Ishikawa (cell line): ENCODE measurements around the gene PHKA2.

Source experiments
- CREB1 ChIP-seq: IDR thresholded peaks from 2 replicates; pipeline ENCODE4 v1.6.1; 2012; ENCODE audit warnings: low read depth
- EGR1 ChIP-seq: IDR thresholded peaks from 2 replicates; pipeline ENCODE4 v1.6.1; 2012
- EP300 ChIP-seq: IDR thresholded peaks from 2 replicates; pipeline ENCODE4 v1.6.1; 2012; ENCODE audit warnings: borderline replicate concordance
- FOXM1 ChIP-seq: IDR thresholded peaks from 2 replicates; pipeline ENCODE4 v1.6.1; 2012; ENCODE audit warnings: low read depth, borderline replicate concordance
- MAX ChIP-seq: IDR thresholded peaks from 2 replicates; pipeline ENCODE4 v1.6.1; 2012
- NFIC ChIP-seq: IDR thresholded peaks from 2 replicates; pipeline ENCODE4 v1.6.1; 2012
- RAD21 ChIP-seq: IDR thresholded peaks from 2 replicates; pipeline ENCODE4 v1.6.1; 2012; ENCODE audit warnings: low read depth
- TAF1 ChIP-seq: IDR thresholded peaks from 2 replicates; pipeline ENCODE4 v1.6.1; 2012; ENCODE audit warnings: low read depth, mild to moderate bottlenecking
- TEAD4 ChIP-seq: IDR thresholded peaks from 2 replicates; pipeline ENCODE4 v1.6.1; 2012
- USF1 ChIP-seq: IDR thresholded peaks from 2 replicates; pipeline ENCODE4 v1.6.1; 2012
- ZBTB7A ChIP-seq: IDR thresholded peaks from 2 replicates; pipeline ENCODE4 v1.6.1; 2012; ENCODE audit warnings: low read depth
- TF ChIP-seq, protein P1 (sequence below): IDR thresholded peaks from 2 replicates; pipeline ENCODE4 v1.6.1; 2012; ENCODE audit warnings: low read depth, mild to moderate bottlenecking

GRCh38 chrX:18894156-18894555, 89.8 kb downstream of the PHKA2 start:
- TF ChIP-seq, protein P1, sequence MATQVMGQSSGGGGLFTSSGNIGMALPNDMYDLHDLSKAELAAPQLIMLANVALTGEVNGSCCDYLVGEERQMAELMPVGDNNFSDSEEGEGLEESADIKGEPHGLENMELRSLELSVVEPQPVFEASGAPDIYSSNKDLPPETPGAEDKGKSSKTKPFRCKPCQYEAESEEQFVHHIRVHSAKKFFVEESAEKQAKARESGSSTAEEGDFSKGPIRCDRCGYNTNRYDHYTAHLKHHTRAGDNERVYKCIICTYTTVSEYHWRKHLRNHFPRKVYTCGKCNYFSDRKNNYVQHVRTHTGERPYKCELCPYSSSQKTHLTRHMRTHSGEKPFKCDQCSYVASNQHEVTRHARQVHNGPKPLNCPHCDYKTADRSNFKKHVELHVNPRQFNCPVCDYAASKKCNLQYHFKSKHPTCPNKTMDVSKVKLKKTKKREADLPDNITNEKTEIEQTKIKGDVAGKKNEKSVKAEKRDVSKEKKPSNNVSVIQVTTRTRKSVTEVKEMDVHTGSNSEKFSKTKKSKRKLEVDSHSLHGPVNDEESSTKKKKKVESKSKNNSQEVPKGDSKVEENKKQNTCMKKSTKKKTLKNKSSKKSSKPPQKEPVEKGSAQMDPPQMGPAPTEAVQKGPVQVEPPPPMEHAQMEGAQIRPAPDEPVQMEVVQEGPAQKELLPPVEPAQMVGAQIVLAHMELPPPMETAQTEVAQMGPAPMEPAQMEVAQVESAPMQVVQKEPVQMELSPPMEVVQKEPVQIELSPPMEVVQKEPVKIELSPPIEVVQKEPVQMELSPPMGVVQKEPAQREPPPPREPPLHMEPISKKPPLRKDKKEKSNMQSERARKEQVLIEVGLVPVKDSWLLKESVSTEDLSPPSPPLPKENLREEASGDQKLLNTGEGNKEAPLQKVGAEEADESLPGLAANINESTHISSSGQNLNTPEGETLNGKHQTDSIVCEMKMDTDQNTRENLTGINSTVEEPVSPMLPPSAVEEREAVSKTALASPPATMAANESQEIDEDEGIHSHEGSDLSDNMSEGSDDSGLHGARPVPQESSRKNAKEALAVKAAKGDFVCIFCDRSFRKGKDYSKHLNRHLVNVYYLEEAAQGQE, result peak; percentile 42; the same call in 1 of the 2 replicates
- TF ChIP-seq MAX (no peak), RAD21 (no peak), FOXM1 (no peak), TEAD4 (no peak), EP300 (no peak), ZBTB7A (no peak), CREB1 (no peak), TAF1 (no peak), USF1 (no peak), EGR1 (no peak), NFIC (no peak)
